Inflammatory macrophage (primary cell): ENCODE results near the gene GNAI2.
"Not testable (repeated sequence)": the region's sequence is repeated elsewhere in the genome, so short reads cannot be mapped to it uniquely, and the experiment has no call there.

ENCODE experiments used
- DNase-seq, 2 donors: peaks; one replicate each; pipeline ENCODE4 v3.0.0-alpha.2; 2020 to 2022

Gene GNAI2

GRCh38 chr3:50264964-50265485 lies 29.0 kb downstream of the GNAI2 start:
- no peak for DNase-seq

- DNase-seq: no peak
Observed at GRCh38 chr3:50265571-50265970, 29.6 kb downstream of the GNAI2 start.

GRCh38 chr3:50266017-50266416 lies 30.0 kb downstream of the GNAI2 start:
- no peak for DNase-seq

- DNase-seq: no peak
Observed at GRCh38 chr3:50266836-50267235, 30.8 kb downstream of the GNAI2 start.

- no peak for DNase-seq
Observed at GRCh38 chr3:50267280-50267913, 31.4 kb downstream of the GNAI2 start.

- DNase-seq: no peak
Observed at GRCh38 chr3:50268276-50268675, 32.3 kb downstream of the GNAI2 start.

GRCh38 chr3:50268703-50269451 lies 32.9 kb downstream of the GNAI2 start, which contains the start of gene SEMA3B:
TSS of gene SEMA3B (plus strand) at chr3:50269147. CDS start at chr3:50269241, 94 bp downstream.
- no peak for DNase-seq

- DNase-seq: no peak
Observed at GRCh38 chr3:50269460-50269859, 33.5 kb downstream of the GNAI2 start.

GRCh38 chr3:50269977-50270413 lies 34.0 kb downstream of the GNAI2 start:
- no peak for DNase-seq

GRCh38 chr3:50270422-50271224 lies 34.6 kb downstream of the GNAI2 start:
- no peak for DNase-seq

- DNase-seq: no peak
Observed at GRCh38 chr3:50271314-50271936, 35.4 kb downstream of the GNAI2 start.

- not testable (repeated sequence) for DNase-seq
Observed at GRCh38 chr3:50272538-50272910, 36.5 kb downstream of the GNAI2 start.

- DNase-seq: peak; percentile 85 to 89
Observed at GRCh38 chr3:50272911-50273688, 37.1 kb downstream of the GNAI2 start.

GRCh38 chr3:50273689-50274065 lies 37.7 kb downstream of the GNAI2 start:
- no peak for DNase-seq

- DNase-seq: peak; percentile 15 to 73
Observed at GRCh38 chr3:50274371-50275104, 38.5 kb downstream of the GNAI2 start.

- DNase-seq: no peak
Observed at GRCh38 chr3:50275141-50275995, 39.4 kb downstream of the GNAI2 start.

GRCh38 chr3:50275996-50276761 lies 40.2 kb downstream of the GNAI2 start:
- no peak for DNase-seq

GRCh38 chr3:50276762-50277101 lies 40.7 kb downstream of the GNAI2 start:
- DNase-seq: no peak

- DNase-seq: no peak
Observed at GRCh38 chr3:50278123-50278879, 42.3 kb downstream of the GNAI2 start.
